Spleen (tissue), 7 donors: ENCODE measurements around the gene C1GALT1.

Experiments used
- POLR2A ChIP-seq, 3 donors: fragments of 450-650 bp; IDR thresholded peaks; one replicate each; pipeline ENCODE4 v1.5.1; 2017; ENCODE audit warnings: antibody characterized with exemption in 3 of 3, mild to moderate bottlenecking in 1 of 3
- POLR2AphosphoS5 ChIP-seq, 3 donors: sonication (generic); formaldehyde crosslinking; IDR thresholded peaks; one replicate each; pipeline ENCODE4 v1.5.1; 2017; ENCODE audit warnings: antibody characterized with exemption in 3 of 3
- TF ChIP-seq, protein P1 (sequence below), 11 experiments: fragments of 200-600 bp in 7 of 11; fragments of 450-650 bp in 4 of 11; sonication (generic) in 4 of 11; IDR thresholded peaks in 8 of 11; conservative IDR thresholded peaks in 3 of 11; 1 replicate in 7 of 11; 2 replicates in 4 of 11; pipeline versions ENCODE4 v1.4.0 to v1.8.0; 2016 to 2021; ENCODE audit warnings: antibody characterized with exemption in 11 of 11, inconsistent platforms in 4 of 11, mild to moderate bottlenecking in 1 of 11
- donor health status: DM: no; HTN: no; CAD: no; lungs with moderate emphysema.
- donor health status: DM: no; HTN: no; CAD: no.
- donor health status: DM: no; HTN: no; CAD: no.

DNA sequence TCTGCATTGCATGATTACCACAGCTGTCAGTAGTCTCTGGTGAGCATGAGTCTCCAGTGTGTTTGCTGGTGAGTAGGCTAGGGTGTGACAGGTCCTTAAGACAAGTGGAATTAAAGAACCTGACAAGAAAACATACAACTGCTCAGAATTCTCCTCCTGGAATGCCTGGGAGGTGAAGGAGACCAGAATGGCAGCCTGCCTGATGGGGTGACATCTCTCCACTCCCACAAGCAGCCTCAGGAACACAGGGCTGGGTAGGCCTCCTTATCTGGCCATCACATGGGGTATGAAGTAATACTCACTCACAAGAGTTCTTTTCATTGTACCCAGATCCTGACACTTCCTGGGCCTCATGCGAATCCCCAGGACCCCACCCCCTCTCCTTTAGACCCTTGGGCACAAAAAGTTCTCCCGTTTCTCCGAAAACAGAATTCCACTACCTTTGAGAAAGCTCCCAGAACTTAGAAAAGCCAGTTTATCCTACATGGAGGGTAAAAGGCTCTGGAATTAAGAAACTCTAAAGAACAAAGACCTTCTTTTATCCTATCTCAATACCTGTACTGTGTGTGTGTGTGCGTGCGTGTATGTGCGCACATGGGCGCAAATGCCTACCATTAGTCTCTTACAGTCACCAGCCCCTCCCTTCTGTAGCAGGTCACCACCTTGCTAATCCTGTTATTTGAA is 33.4 kb upstream of the C1GALT1 start:
- TF ChIP-seq, protein P1, sequence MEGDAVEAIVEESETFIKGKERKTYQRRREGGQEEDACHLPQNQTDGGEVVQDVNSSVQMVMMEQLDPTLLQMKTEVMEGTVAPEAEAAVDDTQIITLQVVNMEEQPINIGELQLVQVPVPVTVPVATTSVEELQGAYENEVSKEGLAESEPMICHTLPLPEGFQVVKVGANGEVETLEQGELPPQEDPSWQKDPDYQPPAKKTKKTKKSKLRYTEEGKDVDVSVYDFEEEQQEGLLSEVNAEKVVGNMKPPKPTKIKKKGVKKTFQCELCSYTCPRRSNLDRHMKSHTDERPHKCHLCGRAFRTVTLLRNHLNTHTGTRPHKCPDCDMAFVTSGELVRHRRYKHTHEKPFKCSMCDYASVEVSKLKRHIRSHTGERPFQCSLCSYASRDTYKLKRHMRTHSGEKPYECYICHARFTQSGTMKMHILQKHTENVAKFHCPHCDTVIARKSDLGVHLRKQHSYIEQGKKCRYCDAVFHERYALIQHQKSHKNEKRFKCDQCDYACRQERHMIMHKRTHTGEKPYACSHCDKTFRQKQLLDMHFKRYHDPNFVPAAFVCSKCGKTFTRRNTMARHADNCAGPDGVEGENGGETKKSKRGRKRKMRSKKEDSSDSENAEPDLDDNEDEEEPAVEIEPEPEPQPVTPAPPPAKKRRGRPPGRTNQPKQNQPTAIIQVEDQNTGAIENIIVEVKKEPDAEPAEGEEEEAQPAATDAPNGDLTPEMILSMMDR (IDR thresholded peaks at IDR 0.05 in 8 of 11, conservative IDR thresholded peaks at IDR 0.05 in 3 of 11) = no peak
- TF ChIP-seq POLR2AphosphoS5 (IDR thresholded peaks at IDR 0.05) = no peak
- no peak for TF ChIP-seq POLR2A (IDR thresholded peaks at IDR 0.05)
